GM18517 (cell line): ENCODE results near the gene ADARB2.
"Not testable (repeated sequence)": the region's sequence is repeated elsewhere in the genome, so short reads cannot be mapped to it uniquely, and the experiment has no call there.

Experiments
- ATAC-seq: cut with Tn5 transposase; IDR thresholded peaks from one replicate; pipeline ENCODE4 v1.9.1; 2021; ENCODE audit warnings: mild to moderate bottlenecking, moderate library complexity; ENCODE audit not compliant: unreplicated experiment

The ADARB2 gene

GRCh38 chr10:1552406-1552805 lies 184.9 kb downstream of the ADARB2 start:
- no peak for ATAC-seq

GRCh38 chr10:1551636-1552338 lies 185.5 kb downstream of the ADARB2 start:
- no peak for ATAC-seq

GRCh38 chr10:1550616-1551015 lies 186.7 kb downstream of the ADARB2 start:
- ATAC-seq, result no peak

- no peak for ATAC-seq
Observed at GRCh38 chr10:1550291-1550595, 187.1 kb downstream of the ADARB2 start.

GRCh38 chr10:1549591-1550290 lies 187.6 kb downstream of the ADARB2 start:
- no peak for ATAC-seq

GRCh38 chr10:1548596-1548995 lies 188.7 kb downstream of the ADARB2 start:
- peak; percentile 90 for ATAC-seq

GRCh38 chr10:1548146-1548545 lies 189.2 kb downstream of the ADARB2 start:
- ATAC-seq, result no peak

GRCh38 chr10:1546431-1547110 lies 190.8 kb downstream of the ADARB2 start:
- ATAC-seq, result no peak

GRCh38 chr10:1545524-1545923 lies 191.8 kb downstream of the ADARB2 start:
- no peak for ATAC-seq

GRCh38 chr10:1544929-1545328 lies 192.4 kb downstream of the ADARB2 start:
- no peak for ATAC-seq

- no peak for ATAC-seq
Observed at GRCh38 chr10:1544209-1544673, 193.1 kb downstream of the ADARB2 start.

- no peak for ATAC-seq
Observed at GRCh38 chr10:1543596-1543995, 193.7 kb downstream of the ADARB2 start.

- ATAC-seq, result no peak
Observed at GRCh38 chr10:1542941-1543340, 194.4 kb downstream of the ADARB2 start.

GRCh38 chr10:1540144-1540543 lies 197.2 kb downstream of the ADARB2 start:
- ATAC-seq, result no peak

GRCh38 chr10:1539216-1539615 lies 198.1 kb downstream of the ADARB2 start:
- ATAC-seq, result no peak

GRCh38 chr10:1538531-1539061 lies 198.7 kb downstream of the ADARB2 start:
- ATAC-seq, result no peak

- no peak for ATAC-seq
Observed at GRCh38 chr10:1538121-1538520, 199.2 kb downstream of the ADARB2 start.

- not testable (repeated sequence) for ATAC-seq
Observed at GRCh38 chr10:1537449-1537848, 199.9 kb downstream of the ADARB2 start.

GRCh38 chr10:1536341-1536740 lies 201.0 kb downstream of the ADARB2 start:
- no peak for ATAC-seq

GRCh38 chr10:1535301-1535965 lies 201.9 kb downstream of the ADARB2 start:
- ATAC-seq, result no peak

GRCh38 chr10:1534820-1535219 lies 202.5 kb downstream of the ADARB2 start:
- ATAC-seq, result no peak
